Measurements from ENCODE around the gene SLC22A12.

SLC22A12 gene

DNA sequence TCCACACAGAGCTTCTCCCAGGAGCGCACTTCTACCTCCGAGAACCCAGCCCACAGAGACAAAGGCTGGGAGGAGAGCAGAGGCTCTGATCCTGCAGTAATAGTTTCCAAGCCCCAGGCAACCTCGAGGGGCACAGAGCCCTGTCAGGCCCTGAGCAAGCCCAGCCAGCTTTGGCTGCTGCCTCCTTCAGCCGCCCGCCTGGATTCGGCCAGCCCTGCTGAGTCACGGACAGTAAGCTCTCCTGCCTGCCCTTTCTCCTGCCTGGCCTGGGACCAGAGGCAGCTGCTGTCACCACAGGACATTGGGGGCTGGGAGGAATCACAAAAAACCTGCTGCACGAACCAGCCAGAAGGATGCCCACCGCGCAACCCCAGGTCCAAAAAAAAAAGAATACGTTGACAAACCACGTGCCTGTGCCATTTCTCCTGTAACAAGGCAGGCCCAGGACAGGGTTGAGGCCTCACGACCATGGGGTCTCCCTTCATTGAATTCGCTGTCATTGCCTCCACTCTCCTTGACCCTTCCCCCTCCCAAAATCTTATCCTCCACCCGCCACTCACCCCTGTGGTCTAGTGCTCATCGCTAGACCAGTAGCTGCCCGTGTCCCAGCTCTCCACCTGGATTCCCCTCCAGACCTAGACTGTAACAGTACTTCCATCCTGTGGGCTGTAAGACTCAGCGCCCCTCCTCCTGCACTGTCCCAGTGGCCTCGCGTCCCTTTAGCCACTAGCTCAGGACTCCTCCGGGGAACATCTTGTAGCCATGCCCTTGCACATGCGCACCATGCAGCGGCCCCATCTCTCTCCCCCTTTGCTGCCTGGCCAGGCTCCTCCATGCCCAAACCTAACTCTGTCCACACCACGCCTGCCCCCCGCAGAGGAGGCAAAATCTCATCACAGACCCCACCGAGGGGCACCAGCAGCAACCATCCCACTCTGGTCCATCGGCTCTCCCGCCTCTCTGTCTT lies 7.4 kb upstream of the SLC22A12 start:
- no peak for DNase-seq (ENCODE audit: extremely low spot score)
- ChIA-PET POLR2A (no interaction called here), CTCF (no interaction called here)
- TF ChIP-seq, protein P1, sequence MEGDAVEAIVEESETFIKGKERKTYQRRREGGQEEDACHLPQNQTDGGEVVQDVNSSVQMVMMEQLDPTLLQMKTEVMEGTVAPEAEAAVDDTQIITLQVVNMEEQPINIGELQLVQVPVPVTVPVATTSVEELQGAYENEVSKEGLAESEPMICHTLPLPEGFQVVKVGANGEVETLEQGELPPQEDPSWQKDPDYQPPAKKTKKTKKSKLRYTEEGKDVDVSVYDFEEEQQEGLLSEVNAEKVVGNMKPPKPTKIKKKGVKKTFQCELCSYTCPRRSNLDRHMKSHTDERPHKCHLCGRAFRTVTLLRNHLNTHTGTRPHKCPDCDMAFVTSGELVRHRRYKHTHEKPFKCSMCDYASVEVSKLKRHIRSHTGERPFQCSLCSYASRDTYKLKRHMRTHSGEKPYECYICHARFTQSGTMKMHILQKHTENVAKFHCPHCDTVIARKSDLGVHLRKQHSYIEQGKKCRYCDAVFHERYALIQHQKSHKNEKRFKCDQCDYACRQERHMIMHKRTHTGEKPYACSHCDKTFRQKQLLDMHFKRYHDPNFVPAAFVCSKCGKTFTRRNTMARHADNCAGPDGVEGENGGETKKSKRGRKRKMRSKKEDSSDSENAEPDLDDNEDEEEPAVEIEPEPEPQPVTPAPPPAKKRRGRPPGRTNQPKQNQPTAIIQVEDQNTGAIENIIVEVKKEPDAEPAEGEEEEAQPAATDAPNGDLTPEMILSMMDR (IDR thresholded peaks at IDR 0.05; ENCODE audit: control extremely low read depth, extremely low read depth, low read depth, missing control alignments): no peak

DNA sequence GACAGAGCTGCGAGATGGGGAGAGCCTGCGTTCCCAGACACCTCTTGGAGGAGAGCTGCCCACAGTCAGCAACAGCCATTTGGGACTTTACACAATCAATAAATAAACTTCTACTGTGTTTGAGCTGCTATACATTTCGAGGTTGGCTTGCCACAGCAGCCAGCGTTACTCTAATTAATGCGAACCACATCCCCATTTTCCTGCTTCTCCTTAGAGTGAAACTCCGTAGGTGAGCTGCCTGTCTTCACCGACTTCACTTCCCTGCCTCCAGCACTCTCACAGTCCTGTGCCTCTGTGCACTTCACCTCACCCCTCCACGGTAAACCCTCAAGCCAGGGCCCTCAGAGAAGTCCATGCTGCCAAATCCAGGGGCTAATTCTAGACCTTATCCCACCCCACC lies 5.9 kb upstream of the SLC22A12 start:
- TF ChIP-seq, protein P1 (IDR thresholded peaks at IDR 0.05; ENCODE audit: control extremely low read depth, extremely low read depth, low read depth, missing control alignments): no peak
- DNase-seq (ENCODE audit: extremely low spot score): no peak
- CTCF ChIA-PET: no interaction called here
- POLR2A ChIA-PET: no interaction called here

GRCh38 chr11:64586366-64586765 lies 4.7 kb upstream of the SLC22A12 start:
- TF ChIP-seq, protein P1 (IDR thresholded peaks at IDR 0.05; ENCODE audit: control extremely low read depth, extremely low read depth, low read depth, missing control alignments): no peak
- POLR2A ChIA-PET: no interaction called here
- CTCF ChIA-PET: no interaction called here
- DNase-seq (ENCODE audit: extremely low spot score): no peak

DNA sequence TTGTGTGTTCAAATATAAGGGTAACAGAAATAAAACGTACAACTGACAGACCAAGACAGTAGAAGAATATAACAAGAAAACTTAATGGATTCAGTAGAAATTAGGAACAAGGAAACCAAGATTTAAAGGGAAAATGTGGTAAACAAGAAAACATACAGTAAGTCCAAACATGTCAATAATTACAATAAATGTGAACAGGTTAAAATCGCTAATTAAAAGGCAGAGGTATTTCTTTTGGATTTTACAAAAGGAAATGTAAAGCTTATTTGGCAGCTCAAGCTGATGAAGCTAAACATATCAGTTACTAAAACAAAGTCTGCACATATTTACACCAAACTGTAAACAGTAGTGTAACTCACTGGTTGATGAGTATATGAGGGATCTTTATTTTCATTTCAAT lies 2.3 kb upstream of the SLC22A12 start:
- ChIA-PET CTCF (interaction anchor here (1.0 kb wide), 1 partner anchor 100 kb away, joined by 3 read pairs; no protein-coding TSS in a partner anchor), POLR2A (no interaction called here)
- TF ChIP-seq, protein P1 (IDR thresholded peaks at IDR 0.05; ENCODE audit: control extremely low read depth, extremely low read depth, low read depth, missing control alignments): no peak
- DNase-seq (ENCODE audit: extremely low spot score): no peak

DNA sequence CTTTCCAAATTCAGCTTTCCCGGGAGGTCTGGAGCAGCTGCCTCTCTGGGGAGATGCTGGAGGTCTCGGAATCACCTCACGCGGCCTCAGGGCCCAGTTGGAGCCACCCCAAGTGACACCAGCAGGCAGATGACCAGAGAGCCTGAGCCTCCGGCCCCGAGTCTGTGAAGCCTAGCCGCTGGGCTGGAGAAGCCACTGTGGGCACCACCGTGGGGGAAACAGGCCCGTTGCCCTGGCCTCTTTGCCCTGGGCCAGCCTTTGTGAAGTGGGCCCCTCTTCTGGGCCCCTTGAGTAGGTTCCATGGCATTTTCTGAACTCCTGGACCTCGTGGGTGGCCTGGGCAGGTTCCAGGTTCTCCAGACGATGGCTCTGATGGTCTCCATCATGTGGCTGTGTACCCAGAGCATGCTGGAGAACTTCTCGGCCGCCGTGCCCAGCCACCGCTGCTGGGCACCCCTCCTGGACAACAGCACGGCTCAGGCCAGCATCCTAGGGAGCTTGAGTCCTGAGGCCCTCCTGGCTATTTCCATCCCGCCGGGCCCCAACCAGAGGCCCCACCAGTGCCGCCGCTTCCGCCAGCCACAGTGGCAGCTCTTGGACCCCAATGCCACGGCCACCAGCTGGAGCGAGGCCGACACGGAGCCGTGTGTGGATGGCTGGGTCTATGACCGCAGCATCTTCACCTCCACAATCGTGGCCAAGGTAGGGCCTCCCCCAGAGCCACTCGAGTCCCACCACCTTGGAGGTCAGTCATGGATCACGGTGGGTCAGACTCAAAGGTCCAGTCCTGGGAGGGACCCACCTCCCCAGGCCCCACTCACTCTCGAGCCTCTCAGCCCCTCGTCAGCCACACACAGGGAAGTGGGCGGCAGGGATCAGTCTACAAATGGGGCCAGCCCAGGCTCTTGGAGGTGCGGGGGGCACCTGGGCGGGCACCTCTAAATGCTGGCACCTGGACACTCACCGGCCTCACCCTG lies 525 bp downstream of the SLC22A12 start:
- DNase-seq (ENCODE audit: extremely low spot score): no peak
- TF ChIP-seq, protein P1 (IDR thresholded peaks at IDR 0.05; ENCODE audit: control extremely low read depth, extremely low read depth, low read depth, missing control alignments): no peak
- ChIA-PET POLR2A (no interaction called here), CTCF (no interaction called here)

DNA sequence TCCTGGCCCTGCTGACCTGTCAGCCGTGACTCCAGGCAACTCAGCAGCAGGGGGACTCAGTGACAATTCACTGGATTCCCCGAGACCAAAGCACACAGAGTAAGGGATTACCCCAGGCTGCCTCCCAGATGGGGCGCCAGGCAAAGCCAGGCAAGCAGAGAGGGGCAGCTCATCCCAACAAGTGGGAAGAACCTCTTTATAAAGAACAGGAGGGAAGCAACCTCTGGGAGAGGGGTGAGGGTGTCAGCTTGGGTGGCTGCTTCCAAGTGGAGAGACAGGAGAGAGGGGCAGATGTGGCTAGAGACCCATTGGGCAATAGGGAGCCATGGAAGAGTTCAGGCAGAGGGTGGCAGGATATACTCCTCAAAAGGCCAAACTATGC lies 1.2 kb downstream of the SLC22A12 start:
- TF ChIP-seq, protein P1 (IDR thresholded peaks at IDR 0.05; ENCODE audit: control extremely low read depth, extremely low read depth, low read depth, missing control alignments): no peak
- ChIA-PET POLR2A (no interaction called here), CTCF (no interaction called here)
- no peak for DNase-seq (ENCODE audit: extremely low spot score)
